Neural cell (in vitro differentiated cells): ENCODE results near the gene CGB1. TPM values are rescaled to one million over a fixed set of nuclear protein-coding genes. Genes with fewer than 3 reads are reported as not detected.

ENCODE experiments used
- H2AFZ ChIP-seq: fragments of 200-600, 300-800 bp; sonication (generic), shearing (Covaris generic); 2 replicates; pipeline ENCODE4 v1.6.0; 2014; ENCODE audit warnings: low read depth, mild to moderate bottlenecking, antibody characterized with exemption, low read length, moderate library complexity
- H3F3A ChIP-seq: fragments of 200-600 bp; shearing (Covaris generic); 2 replicates; pipeline ENCODE4 v1.6.1; 2016; ENCODE audit warnings: mild to moderate bottlenecking, moderate library complexity, mixed read lengths, antibody characterized with exemption, low read length; ENCODE audit not compliant: insufficient read depth, poor library complexity, severe bottlenecking
- H3K27ac ChIP-seq: fragments of 200-600, 300-800 bp; sonication (generic), shearing (Covaris generic); 2 replicates; pipeline ENCODE4 v1.5.1; 2014; ENCODE audit warnings: mild to moderate bottlenecking, low read length, moderate library complexity
- H3K27me3 ChIP-seq: fragments of 300-800, 200-600 bp; sonication (generic), shearing (Covaris generic); 2 replicates; pipeline ENCODE4 v1.6.0; 2014; ENCODE audit warnings: mild to moderate bottlenecking, low read depth, low read length, moderate library complexity; ENCODE audit not compliant: insufficient read depth
- H3K36me3 ChIP-seq: fragments of 300-800, 200-600 bp; sonication (generic), shearing (Covaris generic); 2 replicates; pipeline ENCODE4 v1.5.1; 2014; ENCODE audit warnings: mild to moderate bottlenecking, antibody characterized with exemption, low read length, moderate library complexity; ENCODE audit not compliant: insufficient read depth
- H3K4me2 ChIP-seq: fragments of 300-800, 200-600 bp; sonication (generic), shearing (Covaris generic); 2 replicates; pipeline ENCODE4 v1.6.0; 2014; ENCODE audit warnings: mild to moderate bottlenecking, low read length
- H3K4me3 ChIP-seq: fragments of 300-800, 200-600 bp; sonication (generic), shearing (Covaris generic); 2 replicates; pipeline ENCODE4 v1.5.1; 2014; ENCODE audit warnings: mild to moderate bottlenecking, low read length, moderate library complexity
- H3K79me2 ChIP-seq: fragments of 200-600 bp; shearing (Covaris generic); replicated peaks from 2 replicates; pipeline ENCODE4 v1.6.0; 2014; ENCODE audit warnings: mild to moderate bottlenecking, low read length, moderate library complexity; ENCODE audit not compliant: insufficient read depth
- H3K9ac ChIP-seq: fragments of 300-800, 200-600 bp; sonication (generic), shearing (Covaris generic); 2 replicates; pipeline ENCODE4 v1.6.1; 2016; ENCODE audit warnings: mild to moderate bottlenecking, low read length, mixed read lengths
- H3K9me2 ChIP-seq: fragments of 200-600 bp; shearing (Covaris generic); 2 replicates; pipeline ENCODE4 v1.6.1; 2016; ENCODE audit warnings: mild to moderate bottlenecking, low read length, mixed read lengths; ENCODE audit not compliant: insufficient read depth
- H3K9me3 ChIP-seq: fragments of 200-600, 300-800 bp; sonication (generic), shearing (Covaris generic); 2 replicates; pipeline ENCODE4 v1.6.1; 2016; ENCODE audit warnings: mild to moderate bottlenecking, mixed run types, low read length, moderate library complexity, mixed read lengths
- H4K20me1 ChIP-seq: fragments of 200-600 bp; shearing (Covaris generic); 2 replicates; pipeline ENCODE4 v1.6.1; 2016; ENCODE audit warnings: mild to moderate bottlenecking, mixed run types; ENCODE audit not compliant: insufficient read depth
- EP300 ChIP-seq: fragments of 450-650 bp; conservative IDR thresholded peaks from 2 replicates; pipeline ENCODE4 v1.6.1; 2014; ENCODE audit warnings: antibody characterized with exemption, mild to moderate bottlenecking, moderate library complexity; ENCODE audit not compliant: poor library complexity, severe bottlenecking
- EZH2 ChIP-seq: fragments of 200-600, 300-800 bp; shearing (Covaris generic), sonication (generic); IDR thresholded peaks from 2 replicates; pipeline ENCODE4 v1.6.1; 2014; ENCODE audit warnings: antibody characterized with exemption, low read length, borderline replicate concordance, mild to moderate bottlenecking; ENCODE audit not compliant: insufficient read depth, poor library complexity, severe bottlenecking
- MXI1 ChIP-seq: fragments of 450-650 bp; conservative IDR thresholded peaks from 2 replicates; pipeline ENCODE4 v1.6.1; 2014; ENCODE audit warnings: antibody characterized with exemption, mild to moderate bottlenecking; ENCODE audit not compliant: poor library complexity, severe bottlenecking
- POLR2AphosphoS5 ChIP-seq: IDR thresholded peaks from 2 replicates; pipeline ENCODE4 v1.6.1; 2012
- RAD21 ChIP-seq: fragments of 450-650 bp; conservative IDR thresholded peaks from 2 replicates; pipeline ENCODE4 v1.6.1; 2014; ENCODE audit warnings: antibody characterized with exemption, mild to moderate bottlenecking, moderate library complexity
- SMC3 ChIP-seq: fragments of 450-650 bp; conservative IDR thresholded peaks from 2 replicates; pipeline ENCODE4 v1.6.1; 2014; ENCODE audit warnings: antibody characterized with exemption, mild to moderate bottlenecking, moderate library complexity; ENCODE audit not compliant: poor library complexity
- TAF1 ChIP-seq: IDR thresholded peaks from 2 replicates; pipeline ENCODE4 v1.6.1; 2012; ENCODE audit warnings: low read depth
- polyA plus RNA-seq: library from polyadenylated mRNA; depleted of rRNA; stranded (reverse); fragments of >200 nt; gene quantifications from 2 replicates; pipeline ENCODE4 v1.2.3, GENCODE V29; 2014
- TF ChIP-seq, protein P1 (sequence below): IDR thresholded peaks from 2 replicates; pipeline ENCODE4 v1.6.1; 2012; ENCODE audit warnings: borderline replicate concordance
- TF ChIP-seq, protein P2 (sequence below): fragments of 450-650 bp; IDR thresholded peaks from 2 replicates; pipeline ENCODE4 v1.5.1; 2014; ENCODE audit warnings: antibody characterized with exemption, mild to moderate bottlenecking, moderate library complexity; ENCODE audit not compliant: poor library complexity, severe bottlenecking

The CGB1 gene
- polyA plus RNA-seq, 1 donor from 2014 or later, result not detected

DNA sequence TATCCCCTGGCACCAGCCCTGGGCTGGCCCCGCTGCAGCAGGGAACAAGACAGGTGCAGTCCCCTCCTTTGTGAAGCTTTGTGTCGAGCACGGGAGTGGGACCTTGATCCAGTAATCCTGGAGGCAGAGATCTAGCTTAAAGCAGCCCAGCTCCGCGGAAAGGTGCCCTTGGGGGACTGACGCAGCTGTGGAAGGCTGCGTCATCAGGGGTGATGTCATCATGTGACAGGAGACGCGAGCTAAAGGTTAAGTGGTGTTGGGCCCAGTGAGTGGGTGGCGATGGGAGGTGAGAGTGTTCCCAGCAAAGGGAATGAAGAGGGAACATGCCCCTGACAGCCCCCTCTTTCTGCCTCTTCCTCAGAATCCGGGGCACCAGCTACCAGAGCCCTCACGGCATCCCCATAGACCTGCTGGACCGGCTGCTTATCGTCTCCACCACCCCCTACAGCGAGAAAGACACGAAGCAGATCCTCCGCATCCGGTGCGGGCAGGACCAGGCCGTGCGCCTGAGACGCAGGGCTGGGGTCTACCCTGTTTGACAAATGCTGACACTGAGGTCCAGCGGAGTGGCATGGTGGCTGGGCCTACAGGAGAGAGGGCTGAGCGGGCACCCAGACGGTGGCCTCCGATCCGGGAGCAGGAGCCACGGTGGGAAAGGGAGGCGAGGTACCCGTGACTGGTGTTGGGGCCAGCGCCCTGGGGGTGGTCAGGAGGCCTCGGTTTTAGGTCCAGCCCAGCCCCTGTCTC is 22.4 kb downstream of the CGB1 start:
- Histone ChIP-seq H3K27ac (no peak overlapping the region), H3K27me3 (peaks cover 13% of the 10 kb centered on the region), H3K9me3 (no peaks in the 10 kb centered on the region), H2AFZ (no peak overlapping the region), H3K9me2 (no peaks in the 10 kb centered on the region), H3K9ac (no peak overlapping the region), H3K79me2 (no peaks in the 10 kb centered on the region), H4K20me1 (no peaks in the 10 kb centered on the region), H3F3A (no peaks in the 10 kb centered on the region), H3K4me3 (no peak overlapping the region), H3K36me3 (no peaks in the 10 kb centered on the region), H3K4me2 (no peak overlapping the region)
- no peak for TF ChIP-seq TAF1
- no peak for TF ChIP-seq EP300

DNA sequence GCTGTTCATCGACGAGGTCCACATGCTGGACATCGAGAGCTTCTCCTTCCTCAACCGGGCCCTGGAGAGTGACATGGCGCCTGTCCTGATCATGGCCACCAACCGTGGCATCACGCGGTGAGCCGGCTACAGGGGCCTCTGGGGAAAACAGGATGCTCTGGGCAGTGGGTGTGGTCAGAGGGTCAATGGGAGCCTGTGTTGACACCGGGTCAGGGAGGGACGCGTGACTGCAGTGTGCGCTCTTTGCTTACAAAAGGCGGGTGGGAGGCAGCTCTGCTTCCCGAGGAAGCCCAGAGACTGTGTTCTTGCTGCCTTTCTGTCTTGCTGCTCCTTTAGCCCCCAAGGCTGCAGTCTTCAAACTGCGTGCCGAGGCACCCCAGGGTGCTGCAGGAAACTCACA is 25.5 kb downstream of the CGB1 start:
- H3K4me3 ChIP-seq, result no peak overlapping the region
- no peak overlapping the region for H3K4me2 ChIP-seq
- no peak overlapping the region for H2AFZ ChIP-seq
- no peaks in the 10 kb centered on the region for H3K9me2 ChIP-seq
- no peaks in the 10 kb centered on the region for H4K20me1 ChIP-seq
- H3K36me3 ChIP-seq, result no peaks in the 10 kb centered on the region
- H3K79me2 ChIP-seq, result no peaks in the 10 kb centered on the region
- H3K27ac ChIP-seq, result no peak overlapping the region
- no peak overlapping the region for H3K9ac ChIP-seq
- no peaks in the 10 kb centered on the region for H3K27me3 ChIP-seq
- no peaks in the 10 kb centered on the region for H3K9me3 ChIP-seq
- no peak for TF ChIP-seq RAD21
- no peak for TF ChIP-seq POLR2AphosphoS5
- TF ChIP-seq EP300, result no peak
- no peak for TF ChIP-seq TAF1
- TF ChIP-seq SMC3, result no peak
- no peak for TF ChIP-seq EZH2
- TF ChIP-seq, protein P1, sequence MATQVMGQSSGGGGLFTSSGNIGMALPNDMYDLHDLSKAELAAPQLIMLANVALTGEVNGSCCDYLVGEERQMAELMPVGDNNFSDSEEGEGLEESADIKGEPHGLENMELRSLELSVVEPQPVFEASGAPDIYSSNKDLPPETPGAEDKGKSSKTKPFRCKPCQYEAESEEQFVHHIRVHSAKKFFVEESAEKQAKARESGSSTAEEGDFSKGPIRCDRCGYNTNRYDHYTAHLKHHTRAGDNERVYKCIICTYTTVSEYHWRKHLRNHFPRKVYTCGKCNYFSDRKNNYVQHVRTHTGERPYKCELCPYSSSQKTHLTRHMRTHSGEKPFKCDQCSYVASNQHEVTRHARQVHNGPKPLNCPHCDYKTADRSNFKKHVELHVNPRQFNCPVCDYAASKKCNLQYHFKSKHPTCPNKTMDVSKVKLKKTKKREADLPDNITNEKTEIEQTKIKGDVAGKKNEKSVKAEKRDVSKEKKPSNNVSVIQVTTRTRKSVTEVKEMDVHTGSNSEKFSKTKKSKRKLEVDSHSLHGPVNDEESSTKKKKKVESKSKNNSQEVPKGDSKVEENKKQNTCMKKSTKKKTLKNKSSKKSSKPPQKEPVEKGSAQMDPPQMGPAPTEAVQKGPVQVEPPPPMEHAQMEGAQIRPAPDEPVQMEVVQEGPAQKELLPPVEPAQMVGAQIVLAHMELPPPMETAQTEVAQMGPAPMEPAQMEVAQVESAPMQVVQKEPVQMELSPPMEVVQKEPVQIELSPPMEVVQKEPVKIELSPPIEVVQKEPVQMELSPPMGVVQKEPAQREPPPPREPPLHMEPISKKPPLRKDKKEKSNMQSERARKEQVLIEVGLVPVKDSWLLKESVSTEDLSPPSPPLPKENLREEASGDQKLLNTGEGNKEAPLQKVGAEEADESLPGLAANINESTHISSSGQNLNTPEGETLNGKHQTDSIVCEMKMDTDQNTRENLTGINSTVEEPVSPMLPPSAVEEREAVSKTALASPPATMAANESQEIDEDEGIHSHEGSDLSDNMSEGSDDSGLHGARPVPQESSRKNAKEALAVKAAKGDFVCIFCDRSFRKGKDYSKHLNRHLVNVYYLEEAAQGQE, result no peak
- TF ChIP-seq, protein P2, sequence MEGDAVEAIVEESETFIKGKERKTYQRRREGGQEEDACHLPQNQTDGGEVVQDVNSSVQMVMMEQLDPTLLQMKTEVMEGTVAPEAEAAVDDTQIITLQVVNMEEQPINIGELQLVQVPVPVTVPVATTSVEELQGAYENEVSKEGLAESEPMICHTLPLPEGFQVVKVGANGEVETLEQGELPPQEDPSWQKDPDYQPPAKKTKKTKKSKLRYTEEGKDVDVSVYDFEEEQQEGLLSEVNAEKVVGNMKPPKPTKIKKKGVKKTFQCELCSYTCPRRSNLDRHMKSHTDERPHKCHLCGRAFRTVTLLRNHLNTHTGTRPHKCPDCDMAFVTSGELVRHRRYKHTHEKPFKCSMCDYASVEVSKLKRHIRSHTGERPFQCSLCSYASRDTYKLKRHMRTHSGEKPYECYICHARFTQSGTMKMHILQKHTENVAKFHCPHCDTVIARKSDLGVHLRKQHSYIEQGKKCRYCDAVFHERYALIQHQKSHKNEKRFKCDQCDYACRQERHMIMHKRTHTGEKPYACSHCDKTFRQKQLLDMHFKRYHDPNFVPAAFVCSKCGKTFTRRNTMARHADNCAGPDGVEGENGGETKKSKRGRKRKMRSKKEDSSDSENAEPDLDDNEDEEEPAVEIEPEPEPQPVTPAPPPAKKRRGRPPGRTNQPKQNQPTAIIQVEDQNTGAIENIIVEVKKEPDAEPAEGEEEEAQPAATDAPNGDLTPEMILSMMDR, result no peak
- TF ChIP-seq MXI1, result no peak
- no peaks in the 10 kb centered on the region for H3F3A ChIP-seq
